ENCODE measurements around the gene DYNLT5.
A peak's percentile ranks its signal among the peaks of the same experiment; 100 is the strongest.

Gene DYNLT5

GRCh38 chr1:66739401-66740157, 12.7 kb upstream of the DYNLT5 start:
- in situ Hi-C loops (cut with HindIII; ENCODE audit: low pct_ligation_motif_present, low pct_unique_long_range_greater_than_20kb, low sequenced_read_pairs): no loop called here
- DNase-seq: no peak

- in situ Hi-C loops (cut with HindIII; ENCODE audit: low pct_ligation_motif_present, low pct_unique_long_range_greater_than_20kb, low sequenced_read_pairs): no loop called here
Measured at GRCh38 chr1:66745451-66745850, 6.8 kb upstream of the DYNLT5 start.

GRCh38 chr1:66747501-66747900, 4.8 kb upstream of the DYNLT5 start:
- in situ Hi-C loops (cut with HindIII; ENCODE audit: low pct_ligation_motif_present, low pct_unique_long_range_greater_than_20kb, low sequenced_read_pairs): no loop called here
- DNase-seq: no peak

More at GRCh38 chr1:66745451-66745850, 6.8 kb upstream of the DYNLT5 start:
- DNase-seq: no peak

GRCh38 chr1:66750577-66750976, 1.7 kb upstream of the DYNLT5 start:
- DNase-seq: no peak
- in situ Hi-C loops (cut with HindIII; ENCODE audit: low pct_ligation_motif_present, low pct_unique_long_range_greater_than_20kb, low sequenced_read_pairs): no loop called here

GRCh38 chr1:66751160-66751559, 1.1 kb upstream of the DYNLT5 start:
- in situ Hi-C loops (cut with HindIII; ENCODE audit: low pct_ligation_motif_present, low pct_unique_long_range_greater_than_20kb, low sequenced_read_pairs): no loop called here

GRCh38 chr1:66752671-66753371, 562 bp downstream of the DYNLT5 start:
- in situ Hi-C loops (cut with HindIII; ENCODE audit: low pct_ligation_motif_present, low pct_unique_long_range_greater_than_20kb, low sequenced_read_pairs): no loop called here

More at GRCh38 chr1:66751160-66751559, 1.1 kb upstream of the DYNLT5 start:
- DNase-seq: no peak

GRCh38 chr1:66757722-66758240, 5.5 kb downstream of the DYNLT5 start:
- no peak for DNase-seq

More at GRCh38 chr1:66752671-66753371, 562 bp downstream of the DYNLT5 start:
- no peak for DNase-seq

GRCh38 chr1:66758241-66758755, 6.0 kb downstream of the DYNLT5 start:
- no peak for DNase-seq
- in situ Hi-C loops (cut with HindIII; ENCODE audit: low pct_ligation_motif_present, low pct_unique_long_range_greater_than_20kb, low sequenced_read_pairs): no loop called here

More at GRCh38 chr1:66757722-66758240, 5.5 kb downstream of the DYNLT5 start:
- in situ Hi-C loops (cut with HindIII; ENCODE audit: low pct_ligation_motif_present, low pct_unique_long_range_greater_than_20kb, low sequenced_read_pairs): no loop called here

GRCh38 chr1:66760506-66760905, 8.2 kb downstream of the DYNLT5 start:
- in situ Hi-C loops (cut with HindIII; ENCODE audit: low pct_ligation_motif_present, low pct_unique_long_range_greater_than_20kb, low sequenced_read_pairs): no loop called here
- DNase-seq: no peak

- in situ Hi-C loops (cut with HindIII; ENCODE audit: low pct_ligation_motif_present, low pct_unique_long_range_greater_than_20kb, low sequenced_read_pairs): no loop called here
- no peak for DNase-seq
Measured at GRCh38 chr1:66761221-66761620, 9.0 kb downstream of the DYNLT5 start.

- in situ Hi-C loops (cut with HindIII; ENCODE audit: low pct_ligation_motif_present, low pct_unique_long_range_greater_than_20kb, low sequenced_read_pairs): no loop called here
- DNase-seq: peak; percentile 56
Measured at GRCh38 chr1:66764994-66765578, 12.8 kb downstream of the DYNLT5 start.

- in situ Hi-C loops (cut with HindIII; ENCODE audit: low pct_ligation_motif_present, low pct_unique_long_range_greater_than_20kb, low sequenced_read_pairs): no loop called here
Measured at GRCh38 chr1:66767626-66768025, 15.4 kb downstream of the DYNLT5 start.

GRCh38 chr1:66768965-66769364, 16.7 kb downstream of the DYNLT5 start:
- no peak for DNase-seq
- in situ Hi-C loops (cut with HindIII; ENCODE audit: low pct_ligation_motif_present, low pct_unique_long_range_greater_than_20kb, low sequenced_read_pairs): no loop called here

More at GRCh38 chr1:66767626-66768025, 15.4 kb downstream of the DYNLT5 start:
- DNase-seq: no peak

GRCh38 chr1:66769512-66770229, 17.4 kb downstream of the DYNLT5 start:
- DNase-seq: no peak
- in situ Hi-C loops (cut with HindIII; ENCODE audit: low pct_ligation_motif_present, low pct_unique_long_range_greater_than_20kb, low sequenced_read_pairs): no loop called here

GRCh38 chr1:66770240-66770639, 18.0 kb downstream of the DYNLT5 start:
- in situ Hi-C loops (cut with HindIII; ENCODE audit: low pct_ligation_motif_present, low pct_unique_long_range_greater_than_20kb, low sequenced_read_pairs): no loop called here
- no peak for DNase-seq

- DNase-seq: no peak
Measured at GRCh38 chr1:66770694-66771093, 18.4 kb downstream of the DYNLT5 start.

GRCh38 chr1:66773227-66773626, 21.0 kb downstream of the DYNLT5 start:
- DNase-seq: no peak
- in situ Hi-C loops (cut with HindIII; ENCODE audit: low pct_ligation_motif_present, low pct_unique_long_range_greater_than_20kb, low sequenced_read_pairs): no loop called here

More at GRCh38 chr1:66770694-66771093, 18.4 kb downstream of the DYNLT5 start:
- in situ Hi-C loops (cut with HindIII; ENCODE audit: low pct_ligation_motif_present, low pct_unique_long_range_greater_than_20kb, low sequenced_read_pairs): no loop called here

GRCh38 chr1:66774438-66774837, 22.2 kb downstream of the DYNLT5 start:
- no peak for DNase-seq
- in situ Hi-C loops (cut with HindIII; ENCODE audit: low pct_ligation_motif_present, low pct_unique_long_range_greater_than_20kb, low sequenced_read_pairs): no loop called here

Data from ACHN (cell line).